T-helper 2 cell (primary cell): ENCODE data around the gene MBNL2.
"Not testable (repeated sequence)": the region's sequence is repeated elsewhere in the genome, so short reads cannot be mapped to it uniquely, and the experiment has no call there.

Source experiments
- DNase-seq, 5 experiments: peaks; one replicate each; pipeline versions ENCODE4 v3.0.0 to v3.0.0-alpha.2; 2012 to 2022

MBNL2 gene

DNA sequence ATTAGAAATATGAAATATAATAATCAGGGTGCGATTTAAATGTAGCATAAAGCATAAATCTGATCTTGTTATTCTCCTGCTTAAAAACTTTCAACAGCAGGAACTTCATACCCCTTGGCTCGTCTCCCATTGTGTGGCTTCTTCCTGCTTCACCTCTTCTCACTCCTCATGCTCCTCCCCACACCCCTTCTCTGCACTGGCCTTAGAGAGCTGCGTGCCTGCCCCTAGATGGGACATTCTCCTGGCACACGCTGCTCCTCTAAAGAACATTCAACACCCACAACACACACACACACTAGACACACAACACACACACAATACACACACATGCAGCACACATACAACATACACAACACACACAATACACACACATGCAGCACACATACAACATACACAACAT, 107.2 kb downstream of the MBNL2 start:
- no peak for DNase-seq

DNA sequence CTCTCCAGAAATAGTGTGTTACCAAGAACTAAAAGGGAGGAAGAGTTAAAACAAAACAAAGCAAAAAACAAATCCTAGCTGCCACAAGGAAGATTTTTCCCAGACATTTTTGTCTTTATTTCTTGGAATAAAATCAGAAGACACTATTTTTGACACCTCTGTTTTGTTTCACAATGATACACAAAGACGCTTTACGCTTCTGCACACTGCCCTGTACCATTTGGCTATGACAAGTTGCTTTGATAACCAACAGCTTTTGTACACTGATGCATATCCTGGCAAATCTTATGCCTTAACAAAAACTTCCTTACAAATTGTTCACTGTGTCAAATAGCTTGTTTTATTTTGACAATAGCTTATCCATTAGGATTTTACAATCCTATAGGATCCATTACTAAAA, 108.3 kb downstream of the MBNL2 start:
- DNase-seq = no peak

DNA sequence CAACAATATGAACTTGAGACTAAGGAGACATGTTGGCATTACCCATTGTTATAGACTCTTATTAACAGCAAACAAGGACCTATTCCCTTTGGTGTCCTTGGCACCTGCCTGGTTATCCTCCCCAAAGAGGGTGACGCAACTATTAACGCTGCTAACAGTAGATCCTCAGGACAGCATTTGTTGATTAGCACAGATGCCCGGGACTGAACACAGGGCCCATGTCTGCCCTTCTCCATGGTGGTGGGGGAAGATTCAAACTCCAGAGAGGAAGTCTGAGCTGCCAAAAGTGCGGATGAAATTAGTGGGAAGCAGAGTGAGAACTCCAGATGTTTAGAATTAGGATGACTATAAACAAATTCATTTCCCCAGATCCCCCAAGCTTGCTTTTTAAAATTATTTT, 110.6 kb downstream of the MBNL2 start:
- no peak for DNase-seq

DNA sequence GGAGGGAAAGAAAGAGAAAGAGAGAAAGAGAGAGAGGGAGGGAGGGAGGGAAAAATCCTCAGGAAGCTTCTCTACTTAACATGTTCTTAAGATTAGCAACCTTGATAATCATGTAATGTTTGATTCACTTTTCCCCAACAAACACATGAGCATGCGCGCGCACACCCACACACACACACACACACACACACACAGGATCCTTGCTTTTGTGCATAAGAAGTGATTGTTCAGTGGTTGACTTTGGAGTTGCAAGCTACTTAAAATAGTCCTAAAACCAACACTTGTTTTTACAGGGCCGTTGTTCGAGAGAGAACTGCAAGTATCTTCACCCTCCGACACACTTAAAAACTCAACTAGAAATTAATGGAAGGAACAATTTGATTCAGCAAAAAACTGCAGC, 111.8 kb downstream of the MBNL2 start:
- DNase-seq = no peak

DNA sequence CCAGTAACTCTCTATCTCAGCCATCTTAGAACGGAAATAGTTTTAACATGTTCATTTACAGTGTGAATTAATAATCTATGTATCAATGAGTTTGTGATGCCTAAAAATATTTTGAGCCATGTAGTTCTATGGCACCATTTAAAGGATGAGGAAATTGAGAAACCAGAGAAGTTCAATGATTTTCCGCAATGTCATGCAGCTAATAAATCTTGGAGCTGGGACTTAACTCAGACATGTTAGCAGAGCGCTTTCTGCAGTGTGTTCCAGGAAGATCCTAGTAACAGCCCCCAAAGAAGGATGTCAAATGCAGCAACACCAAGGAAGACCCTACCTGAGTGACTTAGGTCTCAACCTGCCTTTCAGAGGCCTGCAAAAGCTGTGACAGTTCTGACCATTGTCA, 112.6 kb downstream of the MBNL2 start:
- DNase-seq = no peak

DNA sequence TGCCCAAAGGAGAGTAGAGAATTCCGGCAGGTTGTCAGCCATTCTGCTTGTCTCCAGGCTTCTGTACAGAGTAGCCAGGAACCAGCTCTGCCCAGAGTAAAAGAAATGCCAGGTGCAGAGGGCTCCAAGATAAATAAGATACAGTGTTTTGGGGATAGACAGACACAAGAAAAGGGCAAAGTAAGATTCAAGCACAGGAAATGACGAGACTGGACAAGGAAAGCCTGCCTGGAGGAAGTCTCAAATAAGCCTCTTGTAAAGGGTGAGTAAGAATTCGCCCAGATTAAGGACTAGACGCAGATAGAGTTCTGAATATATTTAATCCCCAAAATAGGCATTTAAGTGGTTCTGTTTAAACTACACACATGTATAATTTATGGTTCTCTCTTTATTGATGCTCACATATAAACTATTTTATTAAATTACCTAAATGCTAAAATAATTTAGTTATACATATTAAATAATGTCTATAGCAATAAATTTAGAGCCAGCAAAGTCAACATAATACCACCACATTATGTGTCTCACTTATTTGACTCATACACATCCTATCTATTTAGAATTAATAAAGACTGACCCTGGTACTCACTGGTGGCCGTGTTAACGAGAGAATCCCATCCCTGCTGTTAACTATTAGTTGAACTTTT, 113.5 kb downstream of the MBNL2 start:
- no peak for DNase-seq

DNA sequence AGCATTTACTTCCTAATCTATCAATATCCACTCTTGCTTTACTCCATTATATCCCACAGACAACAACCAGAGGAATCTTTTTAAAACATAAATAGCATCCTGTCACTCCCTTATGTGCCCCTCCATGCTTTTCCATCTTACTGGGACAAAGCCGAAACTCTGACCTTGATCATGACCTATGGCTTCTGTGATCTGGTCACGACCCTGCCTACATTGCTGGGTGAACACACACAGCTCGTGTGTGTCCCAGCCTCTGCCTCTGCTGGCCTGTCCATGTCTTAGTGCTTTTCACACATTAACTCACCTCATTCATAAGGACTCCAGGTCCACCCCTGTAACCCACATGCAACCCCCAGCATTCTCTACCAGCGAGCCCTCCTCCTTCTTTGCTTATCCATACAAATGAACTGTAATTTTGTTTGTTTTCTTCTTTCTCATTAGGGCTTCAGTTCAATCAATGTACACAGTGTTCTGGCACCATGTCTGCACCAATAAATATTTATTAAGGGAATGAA, 115.9 kb downstream of the MBNL2 start:
- DNase-seq = no peak

DNA sequence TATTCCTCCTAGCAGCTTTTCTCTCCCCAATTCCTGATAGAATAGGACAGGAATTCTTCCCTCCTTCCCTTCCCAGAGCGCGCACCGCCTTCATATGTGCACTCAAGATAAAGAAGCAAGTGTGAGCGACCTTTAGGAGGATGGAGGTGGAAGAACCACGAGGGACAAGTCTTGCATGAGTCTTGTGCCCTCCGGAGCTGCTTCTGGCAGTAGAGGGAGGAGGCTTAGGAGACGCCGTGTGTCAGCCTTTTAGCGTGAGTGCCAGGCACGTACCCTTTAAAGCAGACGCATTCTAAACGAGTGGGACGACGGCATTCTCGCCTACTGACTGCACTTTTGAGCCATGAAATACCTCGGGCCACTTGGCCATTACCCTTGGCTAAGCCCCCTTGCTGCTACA, 116.4 kb downstream of the MBNL2 start:
- DNase-seq = no peak

DNA sequence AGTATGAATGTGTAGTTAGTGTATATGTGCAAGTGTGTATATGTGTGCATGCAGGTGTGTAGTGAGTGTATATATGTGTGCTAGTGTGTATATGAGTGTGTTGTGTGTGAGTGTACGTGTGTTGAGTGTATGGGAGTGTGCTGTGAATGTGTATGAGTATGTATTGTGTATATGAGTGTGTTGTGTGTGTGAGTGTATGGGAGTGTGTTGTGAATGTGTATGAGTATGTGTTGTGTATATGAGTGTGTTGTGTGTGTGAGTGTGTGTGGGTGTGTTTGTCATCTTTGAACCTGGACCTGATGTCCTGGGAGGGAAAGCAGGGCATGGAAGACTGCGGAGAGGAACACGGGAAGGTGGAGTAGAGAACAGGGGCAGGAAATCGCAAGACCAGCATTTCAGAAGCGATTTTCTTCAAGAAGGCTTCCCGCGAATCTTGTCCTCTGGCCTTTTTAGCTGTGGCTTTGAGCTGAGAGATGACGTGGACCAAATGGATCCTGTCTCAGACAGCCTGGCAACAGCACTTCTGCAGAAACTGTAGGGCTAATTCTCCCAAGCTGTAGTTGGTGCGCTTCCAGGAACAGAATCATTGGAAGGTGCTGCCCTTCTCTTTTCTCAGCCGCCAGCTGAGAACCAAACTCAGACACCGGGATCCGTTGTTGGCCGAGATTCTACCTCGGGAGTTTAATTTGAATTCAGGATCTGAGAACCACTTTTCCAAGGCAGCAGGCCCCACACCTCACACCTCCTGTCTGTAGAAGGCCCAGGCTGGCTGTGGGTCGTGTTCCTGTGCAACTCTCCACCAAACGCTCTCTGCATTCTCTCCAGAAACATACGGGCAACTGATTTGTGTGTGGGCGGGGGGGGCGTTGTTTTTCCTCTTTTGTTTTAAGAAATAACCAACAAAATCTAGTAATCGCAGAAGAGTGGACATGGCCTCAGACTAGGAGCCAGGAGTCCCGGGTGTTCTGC, 117.2 kb downstream of the MBNL2 start:
- DNase-seq = peak in 1 of 5 experiments; percentile 52

DNA sequence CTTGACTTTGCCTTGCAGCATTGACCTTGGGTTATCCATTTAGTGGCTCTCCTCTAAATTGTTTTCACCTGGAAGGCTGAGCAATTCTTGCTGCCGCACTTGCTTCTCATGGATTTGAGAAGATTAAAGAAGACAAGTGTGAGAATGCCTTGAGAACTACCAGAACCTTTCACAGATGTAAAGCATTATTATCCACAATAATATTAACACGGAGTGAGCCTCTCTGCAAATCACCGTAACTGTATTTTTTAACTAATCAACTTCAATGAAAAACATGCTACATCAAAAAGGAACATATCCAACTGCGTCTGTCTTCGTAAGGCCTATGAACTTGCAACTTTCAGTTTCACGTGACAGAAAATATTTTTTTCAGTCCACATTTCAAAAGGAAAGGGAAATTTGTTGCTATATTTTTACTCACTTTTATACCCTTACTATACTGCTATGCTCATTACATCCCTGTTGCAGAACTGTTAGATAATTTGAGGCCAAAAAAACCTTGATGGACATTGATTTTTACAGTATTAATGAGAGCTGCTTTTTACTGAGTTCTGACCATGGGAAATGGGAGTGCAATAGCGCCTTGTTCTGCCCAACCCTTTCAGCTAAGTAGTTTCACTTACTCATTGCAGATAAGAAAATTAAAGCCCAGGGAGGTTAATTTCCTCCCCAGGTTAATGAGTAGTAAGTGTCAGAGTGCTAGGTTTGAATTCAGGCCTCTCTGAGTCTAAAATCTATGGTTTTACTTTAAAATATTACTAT, 118.0 kb downstream of the MBNL2 start:
- peak in 1 of 5 experiments; percentile 51 for DNase-seq

DNA sequence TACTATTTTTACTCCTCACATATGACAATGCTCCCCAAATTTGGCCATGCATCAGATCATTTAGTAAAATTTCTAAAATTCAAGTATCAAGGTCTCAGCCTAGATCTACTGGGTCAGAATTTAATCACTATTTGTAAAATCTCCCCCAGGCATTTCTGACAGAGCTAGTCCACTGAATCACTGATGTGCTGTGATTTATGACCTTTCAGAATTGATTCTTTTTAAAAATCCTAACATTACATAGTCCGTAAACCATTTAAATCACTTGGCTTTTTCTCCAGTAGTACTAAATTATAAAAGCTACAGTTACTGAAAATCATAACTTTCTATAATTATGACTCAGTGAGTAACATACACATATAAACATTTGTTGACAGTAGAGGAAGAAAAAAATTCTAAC, 119.0 kb downstream of the MBNL2 start:
- DNase-seq = no peak

DNA sequence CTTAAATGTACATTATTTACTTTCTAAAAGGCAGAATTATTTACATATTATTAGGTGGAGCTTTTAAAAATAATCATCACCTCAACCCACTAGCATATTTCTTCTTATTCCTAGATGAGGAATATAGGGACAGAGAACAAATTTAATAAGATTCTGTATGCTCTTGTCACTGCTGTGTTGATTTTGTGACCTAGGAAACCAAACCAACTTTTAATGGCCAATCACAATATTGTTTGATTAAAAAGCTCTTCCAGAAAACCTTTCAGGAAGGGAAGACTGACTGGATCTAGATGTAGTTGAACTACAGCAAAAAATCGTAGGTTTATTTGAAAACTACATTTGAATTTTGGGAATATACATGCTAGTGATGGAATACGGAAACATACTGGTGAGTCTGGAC, 120.0 kb downstream of the MBNL2 start:
- DNase-seq = no peak

DNA sequence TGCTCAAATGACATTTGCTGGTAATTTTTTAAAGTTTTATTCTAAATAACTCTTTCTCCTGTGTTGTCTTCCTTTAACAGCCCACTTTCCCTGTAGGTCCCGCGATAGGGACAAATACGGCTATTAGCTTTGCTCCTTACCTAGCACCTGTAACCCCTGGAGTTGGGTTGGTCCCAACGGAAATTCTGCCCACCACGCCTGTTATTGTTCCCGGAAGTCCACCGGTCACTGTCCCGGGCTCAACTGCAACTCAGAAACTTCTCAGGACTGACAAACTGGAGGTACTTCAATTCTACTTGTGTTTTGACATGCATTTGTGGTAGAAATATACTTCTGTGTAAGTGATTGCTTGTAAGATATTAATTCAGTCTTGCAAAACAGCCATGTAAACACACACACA, 120.8 kb downstream of the MBNL2 start:
- DNase-seq = no peak

DNA sequence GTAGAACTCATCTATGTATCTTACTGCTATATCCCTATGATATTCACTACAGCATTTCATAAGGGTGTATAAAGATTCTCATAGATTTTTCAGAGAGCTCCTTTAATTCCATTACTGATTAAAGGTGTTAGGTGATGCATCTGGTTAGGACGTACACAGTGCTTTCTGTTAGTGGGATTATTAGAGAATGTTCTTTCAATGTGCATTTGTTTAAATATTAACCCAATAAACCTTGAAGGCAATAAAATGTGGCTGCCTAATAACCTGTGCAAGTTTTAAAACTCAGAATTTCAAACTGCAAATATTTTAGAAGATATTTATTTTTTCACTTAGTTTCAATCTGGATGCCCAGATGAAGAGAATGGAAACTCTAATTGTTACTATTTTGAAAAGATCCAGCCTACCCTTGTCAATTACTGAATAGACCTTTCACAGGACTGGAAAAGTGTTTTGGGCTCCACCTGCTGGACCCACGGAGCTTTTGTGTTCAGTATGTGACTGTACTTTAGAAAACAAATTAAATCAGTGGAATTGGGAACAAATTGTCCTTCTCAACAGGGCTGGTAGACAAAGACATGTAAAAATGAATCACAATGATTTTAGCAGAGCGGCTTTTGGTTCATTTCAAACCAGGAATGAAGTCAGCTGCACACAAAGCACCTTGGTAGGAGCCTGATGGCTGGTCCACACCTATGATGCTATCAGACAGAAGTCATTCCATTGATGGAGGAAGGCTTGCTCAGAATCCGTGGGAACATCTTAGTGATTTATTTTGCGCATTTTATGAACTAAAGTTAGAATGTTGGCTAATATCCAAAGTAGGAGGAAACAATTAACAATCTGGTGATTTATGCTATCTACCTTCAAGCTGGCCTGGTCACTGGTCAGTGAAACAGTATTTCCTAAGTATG, 122.4 kb downstream of the MBNL2 start:
- DNase-seq = peak in 3 of 5 experiments; percentile 12 to 60 (median 30)

DNA sequence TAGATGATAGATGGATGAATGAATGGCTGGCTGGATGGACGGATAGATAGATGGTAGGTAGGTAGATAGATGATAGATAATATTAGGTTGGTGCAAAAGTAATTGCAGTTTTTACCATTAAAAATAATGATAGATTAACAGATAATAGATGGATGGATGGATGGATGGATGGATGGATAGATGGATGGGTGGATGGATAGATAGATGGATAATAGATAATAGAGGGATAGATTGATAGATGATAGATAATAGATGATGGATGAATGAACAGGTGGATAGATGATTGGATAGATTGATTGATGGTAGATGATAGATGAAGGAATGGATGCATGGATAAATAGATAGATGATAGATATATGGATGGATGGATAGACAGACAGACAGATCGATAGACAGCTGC, 124.0 kb downstream of the MBNL2 start:
- DNase-seq = no peak

DNA sequence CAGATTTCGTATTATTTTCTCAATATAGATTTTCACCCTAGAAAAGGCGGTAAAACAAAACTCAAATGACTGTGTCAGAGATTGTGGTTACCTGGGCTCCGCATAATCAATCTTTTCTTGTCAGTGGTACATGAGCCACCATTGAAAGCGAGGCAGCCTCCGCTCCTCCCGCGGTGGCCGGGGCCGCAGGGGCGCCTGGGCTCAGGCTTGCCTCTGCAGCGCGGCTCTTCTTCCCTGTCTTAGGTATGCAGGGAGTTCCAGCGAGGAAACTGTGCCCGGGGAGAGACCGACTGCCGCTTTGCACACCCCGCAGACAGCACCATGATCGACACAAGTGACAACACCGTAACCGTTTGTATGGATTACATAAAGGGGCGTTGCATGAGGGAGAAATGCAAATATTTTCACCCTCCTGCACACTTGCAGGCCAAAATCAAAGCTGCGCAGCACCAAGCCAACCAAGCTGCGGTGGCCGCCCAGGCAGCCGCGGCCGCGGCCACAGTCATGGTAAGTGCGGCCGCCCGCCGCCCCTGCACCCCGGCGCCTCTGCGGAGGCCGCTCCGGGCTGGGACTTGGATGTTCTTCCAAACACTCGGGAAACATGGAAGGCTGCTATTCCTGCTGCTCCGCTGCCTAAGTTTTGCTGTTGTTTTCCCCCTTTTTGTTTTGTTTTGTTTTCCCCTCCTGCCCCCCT, 124.6 kb downstream of the MBNL2 start:
- DNase-seq = no peak

DNA sequence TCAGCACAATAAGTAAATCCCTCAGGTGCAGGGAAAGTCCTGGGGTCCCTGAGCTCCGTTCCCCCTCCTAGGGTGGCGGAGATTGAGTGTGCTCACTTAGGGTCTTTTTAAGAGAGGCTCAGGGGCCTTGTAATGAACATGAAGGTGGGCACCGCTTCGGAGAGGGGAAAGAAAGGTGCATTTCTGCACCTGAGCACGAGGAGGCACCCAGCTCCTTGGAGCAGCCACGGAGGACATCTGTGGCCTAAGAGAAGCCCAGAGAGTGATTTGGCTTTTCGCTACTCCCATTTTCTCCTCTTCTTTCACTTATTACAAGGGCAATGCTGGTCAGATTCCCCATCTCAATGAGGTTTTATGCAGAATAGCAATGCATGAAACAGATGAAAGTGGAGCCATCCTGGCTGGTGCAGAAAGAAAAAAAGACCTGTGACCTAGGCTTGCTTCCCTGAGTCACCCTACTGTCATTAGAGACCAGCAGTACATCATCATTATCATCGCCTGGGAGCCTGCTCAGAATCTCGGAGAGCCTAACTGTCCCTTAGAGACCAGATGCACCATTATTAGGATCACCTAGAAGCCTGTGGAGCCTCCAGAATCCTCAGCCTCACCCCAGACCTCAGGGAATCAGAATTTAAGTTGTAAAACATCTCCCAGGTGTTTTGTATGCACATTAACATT, 125.3 kb downstream of the MBNL2 start:
- no peak for DNase-seq

DNA sequence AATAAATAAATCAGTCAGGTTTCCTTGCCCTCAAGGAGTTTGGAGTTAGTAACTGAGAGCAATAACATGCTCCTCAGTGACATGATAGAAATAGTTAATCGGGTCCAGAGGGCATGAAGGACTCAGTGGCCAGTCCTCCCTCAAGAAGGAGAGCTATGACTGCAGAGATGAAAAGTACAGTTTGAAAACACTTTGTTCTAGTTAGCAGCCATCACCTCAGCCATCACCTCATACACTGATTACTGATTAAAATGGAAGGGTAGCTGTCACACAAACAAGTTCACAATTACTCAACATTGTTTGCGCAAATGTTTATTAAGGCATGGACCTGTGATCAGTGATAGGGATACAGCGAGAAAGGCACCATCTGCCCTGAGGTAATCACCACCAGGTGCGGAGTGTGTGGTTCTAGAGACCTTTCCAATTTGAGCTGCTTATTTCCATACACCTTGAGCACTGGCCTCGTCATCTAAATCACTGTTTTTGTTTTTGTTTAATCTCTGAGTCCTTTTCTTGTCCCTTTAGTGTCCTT, 126.5 kb downstream of the MBNL2 start:
- no peak for DNase-seq

DNA sequence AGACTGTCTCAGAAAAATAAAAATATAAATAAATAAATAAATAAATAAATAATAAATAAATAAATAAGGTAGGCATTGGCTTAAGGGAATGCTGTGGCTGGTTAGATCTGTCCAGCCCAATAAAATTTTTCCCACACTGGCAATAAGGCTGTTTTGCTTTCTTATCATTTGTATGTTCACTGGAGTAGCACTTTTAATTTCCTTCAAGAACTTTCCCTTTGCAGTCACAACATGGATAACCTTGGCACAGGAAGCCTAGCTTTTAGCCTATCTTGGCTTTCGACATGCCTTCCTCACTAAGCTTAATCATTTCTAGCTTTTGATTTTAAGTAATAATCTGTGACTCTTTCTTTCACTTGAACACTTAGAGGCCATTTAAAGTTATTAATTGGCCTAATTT, 129.9 kb downstream of the MBNL2 start:
- DNase-seq = not testable (repeated sequence)

DNA sequence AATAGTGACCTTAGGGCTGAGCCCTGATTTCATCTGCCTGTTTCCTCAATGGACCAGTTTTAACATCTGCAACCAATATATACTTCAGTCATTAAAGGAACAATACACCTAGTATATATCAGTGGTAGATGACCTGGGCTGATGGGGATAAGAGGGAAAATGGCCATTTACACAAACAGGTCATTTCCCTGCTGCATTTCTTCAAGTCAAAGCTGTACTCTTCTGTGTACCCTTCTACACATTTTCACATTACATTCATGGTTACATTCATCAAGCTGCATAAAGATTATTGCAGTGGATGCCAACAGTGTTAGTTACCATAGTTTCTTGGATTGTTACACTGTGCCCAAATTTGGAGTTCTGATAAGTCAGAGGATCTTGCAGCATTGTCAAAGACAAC, 130.7 kb downstream of the MBNL2 start:
- DNase-seq = no peak
